T-helper 2 cell (primary cell): ENCODE data around the gene RIN3.

Source experiments
- DNase-seq, 5 experiments: peaks; one replicate each; pipeline versions ENCODE4 v3.0.0 to v3.0.0-alpha.2; 2012 to 2022

RIN3 gene

GRCh38 chr14:92487513-92488133 is 26.0 kb upstream of the RIN3 start:
- DNase-seq = no peak

- DNase-seq = no peak
These were observed 24.0 kb upstream of the RIN3 start for GRCh38 chr14:92489394-92490238.

GRCh38 chr14:92490239-92490959 is 23.2 kb upstream of the RIN3 start:
- DNase-seq = no peak

- DNase-seq = no peak
These were observed 21.8 kb upstream of the RIN3 start for GRCh38 chr14:92491782-92492181.

- no peak for DNase-seq
These were observed 21.3 kb upstream of the RIN3 start for GRCh38 chr14:92492258-92492657.

- DNase-seq = no peak
These were observed 20.6 kb upstream of the RIN3 start for GRCh38 chr14:92493024-92493423.

GRCh38 chr14:92493492-92493891 is 20.1 kb upstream of the RIN3 start:
- DNase-seq = no peak

- no peak for DNase-seq
These were observed 19.1 kb upstream of the RIN3 start for GRCh38 chr14:92494512-92494911.

GRCh38 chr14:92495027-92495426 is 18.6 kb upstream of the RIN3 start:
- no peak for DNase-seq

- no peak for DNase-seq
These were observed 17.3 kb upstream of the RIN3 start for GRCh38 chr14:92496191-92496857.

- no peak for DNase-seq
These were observed 16.2 kb upstream of the RIN3 start for GRCh38 chr14:92497391-92497790.

- no peak for DNase-seq
These were observed 14.3 kb upstream of the RIN3 start for GRCh38 chr14:92499234-92499633.

GRCh38 chr14:92500491-92500941 is 13.1 kb upstream of the RIN3 start:
- no peak for DNase-seq

GRCh38 chr14:92501891-92502351 is 11.7 kb upstream of the RIN3 start:
- DNase-seq = no peak

GRCh38 chr14:92502541-92503286 is 10.9 kb upstream of the RIN3 start:
- no peak for DNase-seq

- no peak for DNase-seq
These were observed 9.7 kb upstream of the RIN3 start for GRCh38 chr14:92503756-92504491.

GRCh38 chr14:92505826-92506225 is 7.8 kb upstream of the RIN3 start:
- DNase-seq = no peak

- DNase-seq = no peak
These were observed 7.3 kb upstream of the RIN3 start for GRCh38 chr14:92506231-92506630.

GRCh38 chr14:92507174-92507768 is 6.3 kb upstream of the RIN3 start:
- no peak for DNase-seq

- DNase-seq = no peak
These were observed 2.6 kb upstream of the RIN3 start for GRCh38 chr14:92510972-92511371.
